Astrocyte (in vitro differentiated cells and primary cell): ENCODE measurements around the gene CERS5.

ENCODE experiments used
- CTCF ChIP-seq: IDR thresholded peaks from 2 replicates; pipeline ENCODE4 v1.5.1; 2011; ENCODE audit warnings: low read depth, mild to moderate bottlenecking, inconsistent platforms, low read length, moderate library complexity; ENCODE audit not compliant: insufficient read depth
- EZH2 ChIP-seq: IDR thresholded peaks from 2 replicates; pipeline ENCODE4 v1.6.1; 2012; ENCODE audit warnings: mild to moderate bottlenecking, low read length, inconsistent platforms; ENCODE audit not compliant: insufficient read depth

- TF ChIP-seq CTCF: no peak
- no peak for TF ChIP-seq EZH2
These were observed 56.3 kb downstream of the CERS5 start for GRCh38 chr12:50110762-50111351.
